Measurements from ENCODE around the gene EARS2. TPM values are rescaled to one million over a fixed set of nuclear protein-coding genes. Genes with fewer than 3 reads are reported as not detected.

EARS2 gene
- total and polyA plus RNA-seq, 9 of the 15 experiments (the other 6 are each of a cell fraction or from before 2014, with no cell fraction given): 17.6 to 58.6 (median 36.3) TPM

DNA sequence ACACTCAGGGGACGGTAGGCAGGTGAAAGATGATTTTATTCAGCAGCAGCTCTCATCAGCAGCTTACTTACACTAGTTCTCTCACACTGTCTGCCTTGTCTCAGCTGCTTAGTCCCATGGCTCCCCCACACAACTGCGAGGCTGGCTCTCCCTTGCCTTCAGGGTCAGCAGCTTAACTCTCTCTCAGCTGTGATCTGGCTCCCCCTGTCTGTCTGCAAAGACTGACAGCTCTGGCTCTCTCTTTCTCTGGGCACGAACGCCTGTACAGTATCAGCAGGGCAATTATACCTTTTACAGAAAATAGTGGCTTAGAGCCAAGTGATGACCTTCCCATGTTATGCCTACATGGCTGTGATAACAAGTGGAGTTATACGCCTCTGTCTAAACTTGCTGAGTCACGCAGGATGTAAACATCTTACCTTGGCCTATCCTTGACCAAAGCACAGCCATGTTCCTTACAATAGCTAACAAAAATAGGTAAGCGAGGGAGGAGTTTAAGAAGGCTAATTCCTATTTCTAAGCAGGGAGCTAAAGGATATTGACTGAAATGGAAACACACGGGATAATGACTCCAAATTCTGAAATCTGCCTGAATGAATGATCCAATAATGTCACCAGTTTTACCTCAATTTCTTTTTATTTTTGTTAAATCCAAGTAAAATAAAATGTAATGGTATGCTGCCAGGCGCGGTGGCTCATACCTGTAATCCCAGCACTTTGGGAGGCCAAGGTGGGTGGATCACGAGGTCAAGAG, 40.0 kb upstream of the EARS2 start (continued):
- TF ChIP-seq, protein P1, sequence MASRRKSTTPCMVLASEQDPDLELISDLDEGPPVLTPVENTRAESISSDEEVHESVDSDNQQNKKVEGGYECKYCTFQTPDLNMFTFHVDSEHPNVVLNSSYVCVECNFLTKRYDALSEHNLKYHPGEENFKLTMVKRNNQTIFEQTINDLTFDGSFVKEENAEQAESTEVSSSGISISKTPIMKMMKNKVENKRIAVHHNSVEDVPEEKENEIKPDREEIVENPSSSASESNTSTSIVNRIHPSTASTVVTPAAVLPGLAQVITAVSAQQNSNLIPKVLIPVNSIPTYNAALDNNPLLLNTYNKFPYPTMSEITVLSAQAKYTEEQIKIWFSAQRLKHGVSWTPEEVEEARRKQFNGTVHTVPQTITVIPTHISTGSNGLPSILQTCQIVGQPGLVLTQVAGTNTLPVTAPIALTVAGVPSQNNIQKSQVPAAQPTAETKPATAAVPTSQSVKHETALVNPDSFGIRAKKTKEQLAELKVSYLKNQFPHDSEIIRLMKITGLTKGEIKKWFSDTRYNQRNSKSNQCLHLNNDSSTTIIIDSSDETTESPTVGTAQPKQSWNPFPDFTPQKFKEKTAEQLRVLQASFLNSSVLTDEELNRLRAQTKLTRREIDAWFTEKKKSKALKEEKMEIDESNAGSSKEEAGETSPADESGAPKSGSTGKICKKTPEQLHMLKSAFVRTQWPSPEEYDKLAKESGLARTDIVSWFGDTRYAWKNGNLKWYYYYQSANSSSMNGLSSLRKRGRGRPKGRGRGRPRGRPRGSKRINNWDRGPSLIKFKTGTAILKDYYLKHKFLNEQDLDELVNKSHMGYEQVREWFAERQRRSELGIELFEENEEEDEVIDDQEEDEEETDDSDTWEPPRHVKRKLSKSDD (conservative IDR thresholded peaks at IDR 0.05; ENCODE audit: low read length): no peak
- TF ChIP-seq XRCC4 (IDR thresholded peaks at IDR 0.05; ENCODE audit: extremely low read depth, insufficient read depth, insufficient read length) (no peak), ZNF583 (CRISPR knock-in tag; IDR thresholded peaks at IDR 0.05) (peak; percentile 99), SRSF1 (IDR thresholded peaks at IDR 0.05; ENCODE audit: low read depth, low read length) (no peak), PCBP2 (IDR thresholded peaks at IDR 0.05; ENCODE audit: low read depth, low read length, poor library complexity, severe bottlenecking) (no peak), FOXM1 (IDR thresholded peaks at IDR 0.05; ENCODE audit: low read depth) (peak; percentile 20; the same call in 1 of the 2 replicates), FOXM1 (CRISPR knock-in tag; IDR thresholded peaks at IDR 0.05; ENCODE audit: low read depth) (no peak)
- TF ChIP-seq, protein P2, sequence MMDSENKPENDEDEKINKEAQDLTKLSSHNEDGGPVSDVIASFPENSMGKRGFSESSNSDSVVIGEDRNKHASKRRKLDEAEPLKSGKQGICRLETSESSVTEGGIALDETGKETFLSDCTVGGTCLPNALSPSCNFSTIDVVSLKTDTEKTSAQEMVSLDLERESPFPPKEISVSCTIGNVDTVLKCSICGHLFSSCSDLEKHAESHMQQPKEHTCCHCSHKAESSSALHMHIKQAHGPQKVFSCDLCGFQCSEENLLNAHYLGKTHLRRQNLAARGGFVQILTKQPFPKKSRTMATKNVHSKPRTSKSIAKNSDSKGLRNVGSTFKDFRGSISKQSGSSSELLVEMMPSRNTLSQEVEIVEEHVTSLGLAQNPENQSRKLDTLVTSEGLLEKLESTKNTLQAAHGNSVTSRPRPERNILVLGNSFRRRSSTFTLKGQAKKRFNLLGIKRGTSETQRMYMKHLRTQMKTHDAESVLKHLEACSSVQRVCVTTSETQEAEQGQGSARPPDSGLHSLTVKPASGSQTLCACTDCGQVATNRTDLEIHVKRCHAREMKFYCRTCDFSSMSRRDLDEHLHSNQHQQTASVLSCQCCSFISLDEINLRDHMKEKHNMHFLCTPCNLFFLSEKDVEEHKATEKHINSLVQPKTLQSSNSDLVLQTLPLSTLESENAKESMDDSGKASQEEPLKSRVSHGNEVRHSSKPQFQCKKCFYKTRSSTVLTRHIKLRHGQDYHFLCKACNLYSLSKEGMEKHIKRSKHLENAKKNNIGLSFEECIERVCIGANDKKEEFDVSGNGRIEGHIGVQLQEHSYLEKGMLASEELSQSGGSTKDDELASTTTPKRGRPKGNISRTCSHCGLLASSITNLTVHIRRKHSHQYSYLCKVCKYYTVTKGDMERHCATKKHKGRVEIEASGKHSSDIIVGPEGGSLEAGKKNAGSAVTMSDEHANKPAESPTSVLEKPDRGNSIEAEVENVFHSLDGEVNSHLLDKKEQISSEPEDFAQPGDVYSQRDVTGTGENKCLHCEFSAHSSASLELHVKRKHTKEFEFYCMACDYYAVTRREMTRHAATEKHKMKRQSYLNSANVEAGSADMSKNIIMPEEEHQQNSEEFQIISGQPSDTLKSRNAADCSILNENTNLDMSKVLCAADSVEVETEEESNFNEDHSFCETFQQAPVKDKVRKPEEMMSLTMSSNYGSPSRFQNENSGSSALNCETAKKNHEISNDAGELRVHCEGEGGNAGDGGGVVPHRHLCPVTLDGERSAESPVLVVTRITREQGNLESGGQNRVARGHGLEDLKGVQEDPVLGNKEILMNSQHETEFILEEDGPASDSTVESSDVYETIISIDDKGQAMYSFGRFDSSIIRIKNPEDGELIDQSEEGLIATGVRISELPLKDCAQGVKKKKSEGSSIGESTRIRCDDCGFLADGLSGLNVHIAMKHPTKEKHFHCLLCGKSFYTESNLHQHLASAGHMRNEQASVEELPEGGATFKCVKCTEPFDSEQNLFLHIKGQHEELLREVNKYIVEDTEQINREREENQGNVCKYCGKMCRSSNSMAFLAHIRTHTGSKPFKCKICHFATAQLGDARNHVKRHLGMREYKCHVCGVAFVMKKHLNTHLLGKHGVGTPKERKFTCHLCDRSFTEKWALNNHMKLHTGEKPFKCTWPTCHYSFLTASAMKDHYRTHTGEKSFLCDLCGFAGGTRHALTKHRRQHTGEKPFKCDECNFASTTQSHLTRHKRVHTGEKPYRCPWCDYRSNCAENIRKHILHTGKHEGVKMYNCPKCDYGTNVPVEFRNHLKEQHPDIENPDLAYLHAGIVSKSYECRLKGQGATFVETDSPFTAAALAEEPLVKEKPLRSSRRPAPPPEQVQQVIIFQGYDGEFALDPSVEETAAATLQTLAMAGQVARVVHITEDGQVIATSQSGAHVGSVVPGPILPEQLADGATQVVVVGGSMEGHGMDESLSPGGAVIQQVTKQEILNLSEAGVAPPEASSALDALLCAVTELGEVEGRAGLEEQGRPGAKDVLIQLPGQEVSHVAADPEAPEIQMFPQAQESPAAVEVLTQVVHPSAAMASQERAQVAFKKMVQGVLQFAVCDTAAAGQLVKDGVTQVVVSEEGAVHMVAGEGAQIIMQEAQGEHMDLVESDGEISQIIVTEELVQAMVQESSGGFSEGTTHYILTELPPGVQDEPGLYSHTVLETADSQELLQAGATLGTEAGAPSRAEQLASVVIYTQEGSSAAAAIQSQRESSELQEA (IDR thresholded peaks at IDR 0.05; ENCODE audit: low read depth): no peak
- TF ChIP-seq, protein P3, sequence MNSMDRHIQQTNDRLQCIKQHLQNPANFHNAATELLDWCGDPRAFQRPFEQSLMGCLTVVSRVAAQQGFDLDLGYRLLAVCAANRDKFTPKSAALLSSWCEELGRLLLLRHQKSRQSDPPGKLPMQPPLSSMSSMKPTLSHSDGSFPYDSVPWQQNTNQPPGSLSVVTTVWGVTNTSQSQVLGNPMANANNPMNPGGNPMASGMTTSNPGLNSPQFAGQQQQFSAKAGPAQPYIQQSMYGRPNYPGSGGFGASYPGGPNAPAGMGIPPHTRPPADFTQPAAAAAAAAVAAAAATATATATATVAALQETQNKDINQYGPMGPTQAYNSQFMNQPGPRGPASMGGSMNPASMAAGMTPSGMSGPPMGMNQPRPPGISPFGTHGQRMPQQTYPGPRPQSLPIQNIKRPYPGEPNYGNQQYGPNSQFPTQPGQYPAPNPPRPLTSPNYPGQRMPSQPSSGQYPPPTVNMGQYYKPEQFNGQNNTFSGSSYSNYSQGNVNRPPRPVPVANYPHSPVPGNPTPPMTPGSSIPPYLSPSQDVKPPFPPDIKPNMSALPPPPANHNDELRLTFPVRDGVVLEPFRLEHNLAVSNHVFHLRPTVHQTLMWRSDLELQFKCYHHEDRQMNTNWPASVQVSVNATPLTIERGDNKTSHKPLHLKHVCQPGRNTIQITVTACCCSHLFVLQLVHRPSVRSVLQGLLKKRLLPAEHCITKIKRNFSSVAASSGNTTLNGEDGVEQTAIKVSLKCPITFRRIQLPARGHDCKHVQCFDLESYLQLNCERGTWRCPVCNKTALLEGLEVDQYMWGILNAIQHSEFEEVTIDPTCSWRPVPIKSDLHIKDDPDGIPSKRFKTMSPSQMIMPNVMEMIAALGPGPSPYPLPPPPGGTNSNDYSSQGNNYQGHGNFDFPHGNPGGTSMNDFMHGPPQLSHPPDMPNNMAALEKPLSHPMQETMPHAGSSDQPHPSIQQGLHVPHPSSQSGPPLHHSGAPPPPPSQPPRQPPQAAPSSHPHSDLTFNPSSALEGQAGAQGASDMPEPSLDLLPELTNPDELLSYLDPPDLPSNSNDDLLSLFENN (IDR thresholded peaks at IDR 0.05; ENCODE audit: low read depth in 2 of 2, low read length in 2 of 2): no peak
- TF ChIP-seq, protein P4, sequence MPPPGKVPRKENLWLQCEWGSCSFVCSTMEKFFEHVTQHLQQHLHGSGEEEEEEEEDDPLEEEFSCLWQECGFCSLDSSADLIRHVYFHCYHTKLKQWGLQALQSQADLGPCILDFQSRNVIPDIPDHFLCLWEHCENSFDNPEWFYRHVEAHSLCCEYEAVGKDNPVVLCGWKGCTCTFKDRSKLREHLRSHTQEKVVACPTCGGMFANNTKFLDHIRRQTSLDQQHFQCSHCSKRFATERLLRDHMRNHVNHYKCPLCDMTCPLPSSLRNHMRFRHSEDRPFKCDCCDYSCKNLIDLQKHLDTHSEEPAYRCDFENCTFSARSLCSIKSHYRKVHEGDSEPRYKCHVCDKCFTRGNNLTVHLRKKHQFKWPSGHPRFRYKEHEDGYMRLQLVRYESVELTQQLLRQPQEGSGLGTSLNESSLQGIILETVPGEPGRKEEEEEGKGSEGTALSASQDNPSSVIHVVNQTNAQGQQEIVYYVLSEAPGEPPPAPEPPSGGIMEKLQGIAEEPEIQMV (tag; conservative IDR thresholded peaks at IDR 0.05; ENCODE audit: low read depth): peak; percentile 98
